GM20000 (cell line): ENCODE results near the gene ADARB2.

ENCODE experiments used
- DNase-seq: peaks from one replicate; pipeline ENCODE4 v3.0.0; 2012; ENCODE audit warnings: low spot score
- TF ChIP-seq, protein P1 (sequence below): IDR thresholded peaks from 2 replicates; pipeline ENCODE4 v1.5.1; 2012; ENCODE audit warnings: mild to moderate bottlenecking, control low read depth; ENCODE audit errors: extremely low read depth, missing control alignments

Gene ADARB2

GRCh38 chr10:1272079-1272776 lies 465.1 kb downstream of the ADARB2 start:
- DNase-seq, result no peak
- TF ChIP-seq, protein P1, sequence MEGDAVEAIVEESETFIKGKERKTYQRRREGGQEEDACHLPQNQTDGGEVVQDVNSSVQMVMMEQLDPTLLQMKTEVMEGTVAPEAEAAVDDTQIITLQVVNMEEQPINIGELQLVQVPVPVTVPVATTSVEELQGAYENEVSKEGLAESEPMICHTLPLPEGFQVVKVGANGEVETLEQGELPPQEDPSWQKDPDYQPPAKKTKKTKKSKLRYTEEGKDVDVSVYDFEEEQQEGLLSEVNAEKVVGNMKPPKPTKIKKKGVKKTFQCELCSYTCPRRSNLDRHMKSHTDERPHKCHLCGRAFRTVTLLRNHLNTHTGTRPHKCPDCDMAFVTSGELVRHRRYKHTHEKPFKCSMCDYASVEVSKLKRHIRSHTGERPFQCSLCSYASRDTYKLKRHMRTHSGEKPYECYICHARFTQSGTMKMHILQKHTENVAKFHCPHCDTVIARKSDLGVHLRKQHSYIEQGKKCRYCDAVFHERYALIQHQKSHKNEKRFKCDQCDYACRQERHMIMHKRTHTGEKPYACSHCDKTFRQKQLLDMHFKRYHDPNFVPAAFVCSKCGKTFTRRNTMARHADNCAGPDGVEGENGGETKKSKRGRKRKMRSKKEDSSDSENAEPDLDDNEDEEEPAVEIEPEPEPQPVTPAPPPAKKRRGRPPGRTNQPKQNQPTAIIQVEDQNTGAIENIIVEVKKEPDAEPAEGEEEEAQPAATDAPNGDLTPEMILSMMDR, result no peak

- TF ChIP-seq, protein P1, result no peak
- DNase-seq, result no peak
These were observed 466.4 kb downstream of the ADARB2 start for GRCh38 chr10:1270906-1271305.

- no peak for DNase-seq
- TF ChIP-seq, protein P1, result no peak
These were observed 466.8 kb downstream of the ADARB2 start for GRCh38 chr10:1270490-1270889.

DNA sequence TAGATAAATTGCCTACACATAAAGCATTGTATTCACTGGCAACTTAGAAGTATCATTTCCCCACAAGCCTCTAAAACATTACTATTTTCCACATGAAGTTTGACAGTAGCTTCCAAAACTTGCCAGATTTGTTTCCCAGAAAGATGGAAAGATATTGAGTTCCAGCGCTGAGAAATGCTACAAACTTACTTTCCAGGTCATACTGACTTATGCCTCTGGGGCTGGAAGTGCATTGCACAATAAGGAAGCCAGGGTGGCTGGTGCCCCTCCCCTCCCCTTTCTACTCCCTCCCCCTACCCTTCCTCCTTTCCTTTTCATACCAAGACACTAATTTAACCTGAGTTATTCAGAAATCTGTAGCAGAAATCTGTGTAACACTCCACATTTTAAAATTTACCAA lies 468.5 kb downstream of the ADARB2 start:
- DNase-seq, result no peak

DNA sequence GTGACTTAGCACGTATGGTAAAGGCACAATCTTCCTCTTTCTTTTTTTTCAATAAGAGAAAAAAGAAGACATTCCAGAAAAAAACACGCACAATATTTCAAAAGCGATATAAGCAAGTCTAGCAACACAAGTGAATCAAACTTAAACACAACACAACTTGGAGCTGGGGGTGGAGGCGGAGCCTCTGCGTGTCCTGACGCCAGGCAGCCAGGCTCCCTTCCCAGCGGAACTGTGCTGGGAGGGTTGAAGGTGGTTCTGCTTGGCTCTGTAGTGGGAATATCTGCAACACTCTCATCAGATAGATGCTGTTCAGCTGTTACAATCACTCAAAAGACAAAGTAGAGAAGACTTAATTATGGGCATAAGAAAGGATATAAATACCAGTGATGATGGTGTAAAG lies 469.8 kb downstream of the ADARB2 start:
- TF ChIP-seq, protein P1, result no peak
- no peak for DNase-seq

More for the DNA sequence above, 468.5 kb downstream of the ADARB2 start:
- TF ChIP-seq, protein P1, result no peak

DNA sequence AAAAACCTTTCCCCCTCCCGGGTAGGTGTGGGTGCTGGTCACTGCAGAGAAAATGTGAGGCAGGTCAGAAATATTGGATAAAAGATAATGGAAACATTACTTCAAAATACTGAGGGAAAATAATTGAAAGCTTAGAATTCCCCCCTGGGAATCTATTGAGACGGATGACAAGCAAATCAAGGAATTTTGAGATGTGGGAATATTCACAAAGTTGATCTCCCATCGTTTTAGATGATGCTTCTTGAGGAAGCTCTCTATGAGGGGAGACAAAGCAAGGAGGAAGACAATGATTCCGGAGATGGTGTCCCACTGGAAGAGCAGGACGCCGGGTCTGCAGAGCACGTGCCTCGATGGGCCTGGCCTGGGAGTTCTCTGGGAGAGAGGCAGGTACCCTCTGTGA lies 470.2 kb downstream of the ADARB2 start:
- no peak for DNase-seq
- TF ChIP-seq, protein P1, result no peak

- DNase-seq, result no peak
- TF ChIP-seq, protein P1, result no peak
These were observed 471.1 kb downstream of the ADARB2 start for GRCh38 chr10:1266033-1266802.
